GM12892 (cell line): ENCODE results near the gene MYH10.

Source experiments
- POLR2A ChIP-seq: IDR thresholded peaks from 2 replicates; pipeline ENCODE4 v1.6.1; 2011; ENCODE audit warnings: low read depth, low read length, control low read depth
- POLR2AphosphoS5 ChIP-seq: IDR thresholded peaks from 2 replicates; pipeline ENCODE4 v1.6.1; 2011; ENCODE audit warnings: low read depth, low read length, control low read depth

DNA sequence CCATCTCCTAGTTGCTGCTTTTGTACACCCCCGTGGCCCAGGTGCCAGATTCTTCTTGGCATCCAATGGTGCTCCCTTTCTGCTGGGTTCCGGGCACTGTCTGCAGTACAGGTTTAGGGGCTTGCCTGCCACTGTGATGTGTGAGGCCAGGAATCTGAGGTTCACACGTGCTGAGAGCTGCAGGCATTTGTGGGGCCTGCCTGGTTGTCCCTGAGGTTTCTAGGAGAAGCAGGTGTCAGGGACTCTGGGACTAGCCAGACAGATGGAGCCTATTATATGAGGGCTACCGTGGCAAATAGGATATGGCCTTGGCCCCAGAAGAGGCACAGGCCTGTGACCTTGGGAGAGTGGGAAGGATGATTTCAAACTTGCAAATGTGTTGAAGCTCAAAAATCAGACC, 165.6 kb downstream of the MYH10 start:
- no peak for TF ChIP-seq POLR2A
- no peak for TF ChIP-seq POLR2AphosphoS5
